GM12878 (cell line): ENCODE data around the gene CHL1. TPM values are rescaled to one million over a fixed set of nuclear protein-coding genes. Genes with fewer than 3 reads are reported as not detected.

ENCODE experiments used
- ATAC-seq: fragments of 200-7000 bp; cut with Tn5 transposase; 3 replicates; pipeline ENCODE4 v1.9.1; 2020; ENCODE audit warnings: mild to moderate bottlenecking, moderate library complexity
- BruUV-seq: library from RNA; stranded (reverse); fragments of 400-500 nt; replicated peaks from 2 replicates; lab custom pipeline; 2021; lab: Mats Ljungman, UMichigan
- CTCF ChIA-PET: fragments of 300-600 bp; sonication (Branson Sonifier 250); formaldehyde crosslinking; extraction: SDS; loops from one replicate; lab custom pipeline; 2021; ENCODE audit warnings: inconsistent platforms; lab: Yijun Ruan, JAX
- POLR2A ChIA-PET: fragments of 350-600 bp; formaldehyde crosslinking; extraction: SDS; loops from one replicate; lab custom pipeline; 2021; ENCODE audit warnings: inconsistent platforms; lab: Charles Lee
- RAD21 ChIA-PET: fragments of 300-600 bp; sonication (Branson Sonifier 250); formaldehyde crosslinking; loops from one replicate; lab custom pipeline; 2023; ENCODE audit warnings: antibody characterized with exemption; ENCODE audit not compliant: unreplicated experiment; lab: Charles Lee
- SMC1A ChIA-PET: fragments of 300-600 bp; sonication (Branson Sonifier 250); formaldehyde crosslinking; loops from one replicate; lab custom pipeline; 2023; ENCODE audit not compliant: unreplicated experiment, uncharacterized antibody; lab: Charles Lee
- DNase-seq: peaks from one replicate; pipeline ENCODE4 v3.0.0-alpha.2; 2011; ENCODE audit warnings: low read depth, low spot score
- FAIRE-seq: peaks from 3 replicates; lab custom pipeline; 2011; peaks lifted over from hg19 to GRCh38; lab: Jason Lieb, UNC
- H2AFZ ChIP-seq: 2 replicates; pipeline ENCODE4 v1.6.0; 2011; ENCODE audit warnings: low read depth, low read length, control low read depth; ENCODE audit not compliant: control insufficient read depth
- H3K27ac ChIP-seq: 2 replicates; pipeline ENCODE4 v1.5.1; 2011; ENCODE audit warnings: control low read depth; ENCODE audit not compliant: control insufficient read depth, insufficient read depth
- H3K27me3 ChIP-seq, 2 experiments: replicated peaks in 1 of 2; 2 replicates each; pipeline versions ENCODE4 v1.6.0 to v1.6.1; 2011; ENCODE audit warnings: low read length in 1 of 2; ENCODE audit not compliant: control insufficient read depth in 2 of 2, insufficient read depth in 2 of 2
- H3K36me3 ChIP-seq, 2 experiments: 2 replicates each; pipeline ENCODE4 v1.5.1; 2011; ENCODE audit warnings: low read length in 1 of 2; ENCODE audit not compliant: control insufficient read depth in 2 of 2, insufficient read depth in 2 of 2
- H3K4me1 ChIP-seq: 2 replicates; pipeline ENCODE4 v1.6.1; 2011; ENCODE audit warnings: mild to moderate bottlenecking, low read length, moderate library complexity, mixed read lengths; ENCODE audit not compliant: control insufficient read depth, insufficient read depth
- H3K4me2 ChIP-seq: 2 replicates; pipeline ENCODE4 v1.6.0; 2011; ENCODE audit warnings: control low read depth; ENCODE audit not compliant: control insufficient read depth, insufficient read depth
- H3K4me3 ChIP-seq: fragments of 200-600 bp; sonication (generic); 2 replicates; pipeline ENCODE4 v1.5.1; 2016
- H3K79me2 ChIP-seq: 2 replicates; pipeline ENCODE4 v1.6.0; 2011; ENCODE audit warnings: low read length; ENCODE audit not compliant: control insufficient read depth, insufficient read depth
- H3K9ac ChIP-seq: 2 replicates; pipeline ENCODE4 v1.8.0; 2011; ENCODE audit warnings: low read length, control low read depth, mixed read lengths; ENCODE audit not compliant: control insufficient read depth, insufficient read depth
- H3K9me3 ChIP-seq: replicated peaks from 3 replicates; pipeline ENCODE4 v1.5.1; 2011; ENCODE audit warnings: mild to moderate bottlenecking, low read length; ENCODE audit not compliant: control insufficient read depth, insufficient read depth
- H4K20me1 ChIP-seq: 2 replicates; pipeline ENCODE4 v1.6.0; 2011; ENCODE audit not compliant: control insufficient read depth, insufficient read depth
- BCLAF1 ChIP-seq: fragments of 450-650 bp; IDR thresholded peaks from 2 replicates; pipeline ENCODE4 v1.6.1; 2017; ENCODE audit warnings: antibody characterized with exemption, mild to moderate bottlenecking, moderate library complexity
- BRCA1 ChIP-seq: IDR thresholded peaks from 2 replicates; pipeline ENCODE4 v1.6.1; 2011; ENCODE audit warnings: low read depth, low read length, improper control_type of control experiment
- CBFB ChIP-seq: IDR thresholded peaks from 2 replicates; pipeline ENCODE4 v1.6.1; 2016; ENCODE audit warnings: antibody characterized with exemption, low read depth
- CBX5 ChIP-seq: sonication (generic); IDR thresholded peaks from 2 replicates; pipeline ENCODE4 v1.6.1; 2016; ENCODE audit warnings: low read depth, moderate library complexity, mild to moderate bottlenecking, inconsistent platforms
- CREM ChIP-seq: IDR thresholded peaks from 2 replicates; pipeline ENCODE4 v1.6.1; 2014; ENCODE audit warnings: antibody characterized with exemption, low read depth
- FOXM1 ChIP-seq: IDR thresholded peaks from 2 replicates; pipeline ENCODE4 v1.6.1; 2012; ENCODE audit warnings: low read depth, mild to moderate bottlenecking, inconsistent platforms, low read length, moderate library complexity
- HCFC1 ChIP-seq: fragments of 150-350 bp; IDR thresholded peaks from 2 replicates; pipeline ENCODE4 v1.6.1; 2014; ENCODE audit warnings: low read length
- IKZF1 ChIP-seq: fragments of 450-650 bp; conservative IDR thresholded peaks from 2 replicates; pipeline ENCODE4 v1.6.1; 2017; ENCODE audit warnings: antibody characterized with exemption, mild to moderate bottlenecking
- JUNB ChIP-seq: IDR thresholded peaks from 2 replicates; pipeline ENCODE4 v1.6.1; 2016; ENCODE audit warnings: antibody characterized with exemption, mild to moderate bottlenecking
- KDM1A ChIP-seq: fragments of 200-600 bp; sonication (generic); IDR thresholded peaks from 2 replicates; pipeline ENCODE4 v1.6.1; 2016; ENCODE audit warnings: borderline replicate concordance
- NBN ChIP-seq: fragments of 450-650 bp; IDR thresholded peaks from 2 replicates; pipeline ENCODE4 v1.6.1; 2016
- NFXL1 ChIP-seq: fragments of 450-650 bp; IDR thresholded peaks from 2 replicates; pipeline ENCODE4 v1.6.1; 2017; ENCODE audit warnings: antibody characterized with exemption, mild to moderate bottlenecking, borderline replicate concordance
- PRDM15 ChIP-seq: fragments of 450-650 bp; formaldehyde crosslinking; IDR thresholded peaks from 2 replicates; pipeline ENCODE4 v1.4.0; 2020; ENCODE audit warnings: mild to moderate bottlenecking, moderate library complexity
- RELA ChIP-seq: fragments of 450-650 bp; IDR thresholded peaks from 2 replicates; pipeline ENCODE4 v1.8.0; 2014; ENCODE audit warnings: borderline replicate concordance; ENCODE audit not compliant: partially characterized antibody
- RFX5 ChIP-seq: IDR thresholded peaks from 2 replicates; pipeline ENCODE4 v1.6.1; 2011; ENCODE audit warnings: low read depth, low read length, improper control_type of control experiment
- SIX5 ChIP-seq: IDR thresholded peaks from 2 replicates; pipeline ENCODE4 v1.6.1; 2011; ENCODE audit warnings: mild to moderate bottlenecking, low read depth, low read length, moderate library complexity; ENCODE audit not compliant: severe bottlenecking
- TCF7 ChIP-seq: IDR thresholded peaks from 2 replicates; pipeline ENCODE4 v1.6.1; 2014; ENCODE audit warnings: antibody characterized with exemption, borderline replicate concordance
- USF2 ChIP-seq: IDR thresholded peaks from 2 replicates; pipeline ENCODE4 v1.6.1; 2011; ENCODE audit warnings: low read depth, low read length, improper control_type of control experiment, borderline replicate concordance
- WGBS: methylation state at CpG from one replicate; pipeline ENCODE4 v1.1.6; 2016; ENCODE audit warnings: low lambda C conversion rate; ENCODE audit not compliant: insufficient replicate concordance, insufficient coverage; ENCODE audit errors: missing lambda C conversion rate; 5-methylcytosine and 5-hydroxymethylcytosine counted together
- in situ Hi-C: fragments of 300-500 bp; cut with MboI; formaldehyde crosslinking; loops from 9 replicates; pipeline ENCODE4 v1.14.3; 2018; ENCODE audit warnings: mixed read lengths
- intact Hi-C: fragments of 100-400 bp; cut with micrococcal nuclease; formaldehyde crosslinking; loops from one replicate; pipeline ENCODE4 v1.14.2; 2022; ENCODE audit not compliant: unreplicated experiment
- polyA plus RNA-seq, 11 experiments: library from polyadenylated mRNA; depleted of rRNA in 4 of 11; unstranded in 6 of 11; stranded (reverse) in 5 of 11; fragments of >200 nt; fragmentation: Nextera tagmentation in 4 of 11; fragmentation: Illumina TruSeq in 1 of 11; extraction: Ambion mirVana in 4 of 11; extraction: Trizol in 1 of 11; gene quantifications; 1 replicate in 1 of 11; 2 replicates in 10 of 11; pipeline versions ENCODE4 v1.2.1 to v1.2.3, GENCODE V29; 2011 to 2016; ENCODE audit warnings: inconsistent platforms in 2 of 11, missing spikeins in 2 of 11, low read depth in 1 of 11
- total RNA-seq, 4 experiments: library from RNA; depleted of rRNA in 3 of 4; stranded (reverse); fragments of >200 nt in 3 of 4; fragmentation: Illumina TruSeq in 1 of 4; extraction: Trizol in 1 of 4; gene quantifications; 2 replicates each; pipeline versions ENCODE4 v1.2.1 to v1.2.3, GENCODE V29; 2013 to 2021

The CHL1 gene
- total and polyA plus RNA-seq, 10 of the 15 experiments (the other 5 are each of a cell fraction or from before 2014, with no cell fraction given): 0.71 to 30.4 (median 1.8) TPM

GRCh38 chr3:458653-459310 lies 262.2 kb downstream of the CHL1 start:
- intact Hi-C loops (no loop called here), in situ Hi-C loops (no loop called here)
- H3K36me3 ChIP-seq: no peaks in the 10 kb centered on the region
- 33% methylated on average over 8 of the region's 8 CpGs for WGBS
- H3K27ac ChIP-seq: no peak overlapping the region
- H2AFZ ChIP-seq: no peak overlapping the region
- ChIA-PET RAD21 (interaction anchor here (0.9 kb wide), 1 partner anchor 9 kb away, joined by 4 read pairs; no protein-coding TSS in a partner anchor), CTCF (interaction anchor here (0.9 to 2.3 kb wide), 2 partner anchors 9 to 46 kb away, joined by 3 to 9 read pairs; no protein-coding TSS in a partner anchor), POLR2A (no interaction called here), SMC1A (no interaction called here)
- H4K20me1 ChIP-seq: no peaks in the 10 kb centered on the region
- FAIRE-seq (no peak), ATAC-seq (no peak), DNase-seq (no peak)
- no peak overlapping the region for H3K4me2 ChIP-seq
- no peak overlapping the region for H3K4me3 ChIP-seq
- H3K27me3 ChIP-seq: no peaks in the 10 kb centered on the region
- no peak overlapping the region for H3K9ac ChIP-seq
- no peaks in the 10 kb centered on the region for H3K9me3 ChIP-seq
- H3K4me1 ChIP-seq: peaks cover 9% of the 10 kb centered on the region; the same call in 1 of the 2 replicates
- TF ChIP-seq CREM (no peak), BRCA1 (no peak), CBFB (no peak), CBX5 (no peak), NFXL1 (no peak), TCF7 (no peak), BCLAF1 (no peak), SIX5 (no peak), PRDM15 (CRISPR knock-in tag) (no peak), USF2 (no peak), KDM1A (no peak), FOXM1 (no peak), HCFC1 (no peak), IKZF1 (no peak), RFX5 (no peak), RELA (no peak), NBN (no peak), JUNB (no peak)
- H3K79me2 ChIP-seq: no peaks in the 10 kb centered on the region
- BruUV-seq: no TSS peak
